ENCODE data around the gene ZBTB44.
"Not testable (repeated sequence)": the region's sequence is repeated elsewhere in the genome, so short reads cannot be mapped to it uniquely, and the experiment has no call there.

Gene ZBTB44

GRCh38 chr11:130197386-130198035 is 117.2 kb downstream of the ZBTB44 start:
- Histone ChIP-seq H3K79me2 (ENCODE audit: insufficient read depth, low read length) (no peaks in the 10 kb centered on the region), H3K4me2 (ENCODE audit: insufficient read depth, low read length) (no peak overlapping the region), H4K20me1 (ENCODE audit: insufficient read depth, low read length) (peaks cover 3% of the 10 kb centered on the region; the same call in 1 of the 2 replicates), H3K9ac (ENCODE audit: low read depth, low read length) (no peak overlapping the region), H3K4me1 (ENCODE audit: insufficient read depth, low read length) (no peaks in the 10 kb centered on the region), H3K27ac (ENCODE audit: low read length) (no peak overlapping the region), H3K9me3 (ENCODE audit: insufficient read depth, low read length, severe bottlenecking) (no peaks in the 10 kb centered on the region), H3K27me3 (ENCODE audit: insufficient read depth, low read length, poor library complexity) (no peaks in the 10 kb centered on the region), H2AFZ (ENCODE audit: low read depth, low read length) (no peak overlapping the region), H3K4me3 (ENCODE audit: low read depth in 1 of 2, low read length in 2 of 2) (no peak overlapping the region), H3K36me3 (ENCODE audit: insufficient read depth, low read length) (no peaks in the 10 kb centered on the region)
- DNase-seq (no peak), ATAC-seq (ENCODE audit: insufficient read depth, low read depth) (no peak)
- TF ChIP-seq CTCF (IDR thresholded peaks at IDR 0.05; ENCODE audit: borderline replicate concordance, extremely low read depth, low read length, poor library complexity, severe bottlenecking) (no peak), EZH2 (IDR thresholded peaks at IDR 0.05; ENCODE audit: borderline replicate concordance, low read depth, low read length, severe bottlenecking) (no peak)

GRCh38 chr11:130194241-130195023 is 120.3 kb downstream of the ZBTB44 start:
- H3K9me3 ChIP-seq (ENCODE audit: insufficient read depth, low read length, severe bottlenecking): no peaks in the 10 kb centered on the region
- TF ChIP-seq CTCF (IDR thresholded peaks at IDR 0.05; ENCODE audit: borderline replicate concordance, extremely low read depth, low read length, poor library complexity, severe bottlenecking) (no peak), EZH2 (IDR thresholded peaks at IDR 0.05; ENCODE audit: borderline replicate concordance, low read depth, low read length, severe bottlenecking) (no peak)
- H3K4me3 ChIP-seq (ENCODE audit: low read depth in 1 of 2, low read length in 2 of 2): no peak overlapping the region
- H3K9ac ChIP-seq (ENCODE audit: low read depth, low read length): no peak overlapping the region
- no peak overlapping the region for H3K4me2 ChIP-seq (ENCODE audit: insufficient read depth, low read length)
- no peaks in the 10 kb centered on the region for H3K27me3 ChIP-seq (ENCODE audit: insufficient read depth, low read length, poor library complexity)
- no peaks in the 10 kb centered on the region for H3K36me3 ChIP-seq (ENCODE audit: insufficient read depth, low read length)
- H4K20me1 ChIP-seq (ENCODE audit: insufficient read depth, low read length): peaks cover 3% of the 10 kb centered on the region; the same call in 1 of the 2 replicates
- DNase-seq: no peak
- no peaks in the 10 kb centered on the region for H3K79me2 ChIP-seq (ENCODE audit: insufficient read depth, low read length)
- no peak overlapping the region for H2AFZ ChIP-seq (ENCODE audit: low read depth, low read length)
- H3K4me1 ChIP-seq (ENCODE audit: insufficient read depth, low read length): no peaks in the 10 kb centered on the region
- H3K27ac ChIP-seq (ENCODE audit: low read length): no peak overlapping the region
- no peak for ATAC-seq (ENCODE audit: insufficient read depth, low read depth)

GRCh38 chr11:130193551-130193950 is 121.2 kb downstream of the ZBTB44 start:
- DNase-seq; H3K9me3 ChIP-seq (ENCODE audit: insufficient read depth, low read length, severe bottlenecking); H3K27ac ChIP-seq (ENCODE audit: low read length); H3K4me1 ChIP-seq (ENCODE audit: insufficient read depth, low read length); H4K20me1 ChIP-seq (ENCODE audit: insufficient read depth, low read length); H3K4me3 ChIP-seq (ENCODE audit: low read depth in 1 of 2, low read length in 2 of 2); H3K4me2 ChIP-seq (ENCODE audit: insufficient read depth, low read length); H2AFZ ChIP-seq (ENCODE audit: low read depth, low read length); H3K36me3 ChIP-seq (ENCODE audit: insufficient read depth, low read length); H3K27me3 ChIP-seq (ENCODE audit: insufficient read depth, low read length, poor library complexity); H3K79me2 ChIP-seq (ENCODE audit: insufficient read depth, low read length); H3K9ac ChIP-seq (ENCODE audit: low read depth, low read length); ATAC-seq (ENCODE audit: insufficient read depth, low read depth): not testable (repeated sequence)

- DNase-seq (no peak), ATAC-seq (ENCODE audit: insufficient read depth, low read depth) (no peak)
- H3K36me3 ChIP-seq (ENCODE audit: insufficient read depth, low read length): no peaks in the 10 kb centered on the region
- H3K9me3 ChIP-seq (ENCODE audit: insufficient read depth, low read length, severe bottlenecking): no peaks in the 10 kb centered on the region
- no peak overlapping the region for H2AFZ ChIP-seq (ENCODE audit: low read depth, low read length)
- H3K4me3 ChIP-seq (ENCODE audit: low read depth in 1 of 2, low read length in 2 of 2): no peak overlapping the region
- TF ChIP-seq EZH2 (IDR thresholded peaks at IDR 0.05; ENCODE audit: borderline replicate concordance, low read depth, low read length, severe bottlenecking): no peak
- no peaks in the 10 kb centered on the region for H3K4me1 ChIP-seq (ENCODE audit: insufficient read depth, low read length)
- no peaks in the 10 kb centered on the region for H3K79me2 ChIP-seq (ENCODE audit: insufficient read depth, low read length)
- no peak overlapping the region for H3K9ac ChIP-seq (ENCODE audit: low read depth, low read length)
- no peaks in the 10 kb centered on the region for H4K20me1 ChIP-seq (ENCODE audit: insufficient read depth, low read length)
- no peak overlapping the region for H3K4me2 ChIP-seq (ENCODE audit: insufficient read depth, low read length)
- no peaks in the 10 kb centered on the region for H3K27me3 ChIP-seq (ENCODE audit: insufficient read depth, low read length, poor library complexity)
- no peak overlapping the region for H3K27ac ChIP-seq (ENCODE audit: low read length)
Observed at GRCh38 chr11:130192845-130193267, 121.9 kb downstream of the ZBTB44 start.

All from DND-41 (cell line).